Activated CD4-positive, alpha-beta T cell treated with anti-CD3 and anti-CD28 coated beads, Interleukin-2, amount 10 ng/mL, durations not matched to agents 7 days and 5 days (primary cell): ENCODE results near the gene GSS. TPM values are rescaled to one million over a fixed set of nuclear protein-coding genes. Genes with fewer than 3 reads are reported as not detected.

ENCODE experiments used
- CTCF ChIA-PET: fragments of 350-600 bp; sonication (Branson Sonifier 250); formaldehyde crosslinking; loops from one replicate; lab custom pipeline; 2021; ENCODE audit warnings: antibody characterized with exemption; lab: Charles Lee
- POLR2A ChIA-PET: fragments of 350-600 bp; sonication (Branson Sonifier 250); formaldehyde crosslinking; loops from one replicate; lab custom pipeline; 2021; ENCODE audit warnings: antibody characterized with exemption; lab: Charles Lee
- DNase-seq: peaks from one replicate; pipeline ENCODE4 v3.0.0-alpha.2; 2020
- H3K27ac Mint-ChIP-seq: one replicate; pipeline ENCODE4 v1.8.0; 2021; ENCODE audit warnings: mild to moderate bottlenecking, moderate library complexity, mixed read lengths
- H3K27me3 Mint-ChIP-seq: one replicate; pipeline ENCODE4 v1.8.0; 2021; ENCODE audit warnings: mixed read lengths
- H3K36me3 Mint-ChIP-seq: one replicate; pipeline ENCODE4 v1.8.0; 2021; ENCODE audit warnings: low read depth, mixed read lengths
- H3K4me1 Mint-ChIP-seq: one replicate; pipeline ENCODE4 v1.8.0; 2021; ENCODE audit warnings: mixed read lengths
- H3K4me3 Mint-ChIP-seq: one replicate; pipeline ENCODE4 v1.8.0; 2021; ENCODE audit warnings: mild to moderate bottlenecking, moderate library complexity, mixed read lengths
- H3K9me3 Mint-ChIP-seq: one replicate; pipeline ENCODE4 v1.8.0; 2021; ENCODE audit warnings: mixed read lengths
- total RNA-seq, 2 experiments: library from RNA; stranded (reverse); gene quantifications; one replicate each; pipeline ENCODE4 v1.2.3, GENCODE V29; 2021

Gene GSS
- total RNA-seq, 2 experiments from 2014 or later = 48.7 to 49.1 TPM

DNA sequence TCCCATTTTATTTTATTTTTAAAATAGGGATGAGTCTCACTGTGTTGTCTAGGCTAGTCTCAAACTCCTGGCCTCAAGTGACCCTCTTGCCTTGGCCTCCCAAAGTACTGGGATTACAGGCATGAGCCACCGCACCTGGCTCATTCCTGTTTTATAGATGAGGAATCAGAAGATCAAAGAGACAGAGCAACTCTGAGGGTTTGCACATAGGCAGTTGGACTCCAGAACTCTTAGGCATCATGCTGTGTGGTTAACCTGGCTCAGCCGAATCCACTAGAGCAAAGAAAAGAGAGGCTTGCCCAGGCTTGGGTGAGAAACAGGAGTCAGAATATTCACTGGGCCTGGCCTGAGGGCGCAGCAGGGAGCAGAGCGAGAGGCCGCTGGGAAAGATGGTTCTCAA is 9.4 kb upstream of the GSS start:
- ChIA-PET CTCF (no interaction called here), POLR2A (no interaction called here)
- no peak for DNase-seq
- H3K36me3 Mint-ChIP-seq = no peaks in the 10 kb centered on the region
- no peaks in the 10 kb centered on the region for H3K27me3 Mint-ChIP-seq
- H3K9me3 Mint-ChIP-seq = no peaks in the 10 kb centered on the region
- H3K4me3 Mint-ChIP-seq = no peak overlapping the region
- peaks cover 4% of the 10 kb centered on the region for H3K4me1 Mint-ChIP-seq
- no peak overlapping the region for H3K27ac Mint-ChIP-seq

DNA sequence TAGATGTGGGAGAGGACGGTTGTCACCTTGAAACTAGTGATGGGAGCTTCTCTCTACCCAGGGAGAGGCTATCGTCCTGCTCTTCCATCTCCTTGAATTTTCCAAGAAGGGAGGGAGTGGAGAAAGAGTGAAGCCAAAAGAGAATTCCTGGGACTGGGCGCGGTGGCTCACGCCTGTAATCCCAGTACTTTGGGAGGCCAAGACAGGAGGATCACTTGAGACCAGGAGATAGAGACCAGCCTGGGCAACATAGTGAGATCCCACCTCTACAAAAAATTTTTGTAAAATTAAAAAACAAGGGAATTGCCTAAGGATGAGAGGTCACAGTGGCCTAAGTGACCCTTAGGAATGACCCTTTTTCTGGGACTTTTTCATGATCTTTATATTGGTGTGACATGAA is 8.9 kb upstream of the GSS start:
- Mint-ChIP-seq H3K9me3 (no peaks in the 10 kb centered on the region), H3K27ac (no peak overlapping the region), H3K4me1 (peaks cover 4% of the 10 kb centered on the region), H3K36me3 (no peaks in the 10 kb centered on the region), H3K27me3 (no peaks in the 10 kb centered on the region), H3K4me3 (no peak overlapping the region)
- DNase-seq = no peak
- ChIA-PET POLR2A (no interaction called here), CTCF (no interaction called here)

DNA sequence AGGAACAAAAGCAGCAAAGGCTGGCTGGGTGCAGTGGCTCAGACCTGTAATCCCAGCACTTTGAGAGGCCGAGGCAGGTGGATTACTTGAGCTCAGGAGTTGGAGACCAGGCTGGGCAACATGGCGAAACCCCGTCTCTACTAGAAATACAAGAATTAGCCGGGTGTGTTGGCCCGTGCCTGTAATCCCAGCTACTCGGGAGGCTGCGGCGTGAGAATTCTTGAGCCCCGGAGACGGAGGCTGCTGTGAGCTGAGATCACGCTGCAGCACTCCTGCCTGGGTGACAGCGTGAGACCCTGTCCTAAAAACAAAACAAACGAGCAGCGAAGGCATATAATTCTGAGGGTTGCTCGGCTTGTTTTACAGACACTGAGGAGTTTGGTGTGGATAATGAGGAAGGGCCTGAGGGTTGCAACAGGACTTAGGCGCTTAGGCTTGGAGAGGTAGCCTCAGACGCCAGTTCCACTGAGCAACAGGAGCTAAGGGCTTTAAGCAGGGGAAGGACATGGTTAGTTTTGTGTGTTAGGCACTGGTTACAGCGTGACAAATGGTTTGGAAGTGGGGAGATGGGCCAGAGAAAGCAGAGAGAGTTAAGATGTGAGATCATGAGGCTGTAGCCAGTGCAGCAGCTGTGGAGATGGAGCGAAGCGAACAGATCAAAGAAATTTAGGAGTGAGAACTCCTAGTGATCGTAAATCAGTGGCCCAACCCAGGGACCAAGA is 1.3 kb upstream of the GSS start:
- ChIA-PET CTCF (interaction anchor here (0.9 to 2.1 kb wide), 5 partner anchors 16 to 85 kb away, joined by 3 to 6 read pairs (median 4); partner anchors contain the start of gene GGT7), POLR2A (no interaction called here)
- Mint-ChIP-seq H3K9me3 (no peaks in the 10 kb centered on the region), H3K4me1 (peaks cover 34% of the 10 kb centered on the region), H3K27me3 (no peaks in the 10 kb centered on the region), H3K27ac (peak overlapping the region; percentile 94), H3K36me3 (peaks cover 3% of the 10 kb centered on the region), H3K4me3 (peak overlapping the region; percentile 96)
- DNase-seq = no peak

DNA sequence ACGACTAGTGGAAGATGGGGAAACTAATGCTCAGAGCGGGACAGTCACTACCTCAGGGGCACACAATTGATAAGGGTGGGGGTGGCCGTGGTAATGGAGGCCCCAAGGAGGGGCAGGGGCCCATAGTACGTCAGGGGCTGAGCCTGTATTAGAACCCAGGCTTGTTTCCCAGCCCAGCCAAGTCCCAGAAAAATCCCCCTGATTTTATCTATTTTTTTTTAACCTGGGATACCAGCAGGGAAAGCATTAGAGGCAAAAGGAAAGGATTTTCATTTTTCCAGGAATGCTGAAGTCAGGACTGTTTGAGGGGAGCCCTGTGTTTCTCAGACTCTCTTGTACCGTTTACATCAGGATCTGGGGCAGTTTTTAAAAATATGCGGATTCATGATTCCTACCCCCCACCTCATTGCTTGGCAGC is 444 bp upstream of the GSS start:
- peak overlapping the region; percentile 94 for H3K27ac Mint-ChIP-seq
- DNase-seq = no peak
- H3K36me3 Mint-ChIP-seq = peaks cover 3% of the 10 kb centered on the region
- POLR2A ChIA-PET = no interaction called here
- CTCF ChIA-PET = interaction anchor here (0.8 to 2.1 kb wide), 10 partner anchors 14 to 104 kb away, joined by 3 to 19 read pairs (median 4); partner anchors contain the start of genes ACSS2 and GGT7
- no peaks in the 10 kb centered on the region for H3K27me3 Mint-ChIP-seq
- peaks cover 34% of the 10 kb centered on the region for H3K4me1 Mint-ChIP-seq
- peak overlapping the region; percentile 96 for H3K4me3 Mint-ChIP-seq
- H3K9me3 Mint-ChIP-seq = no peaks in the 10 kb centered on the region

DNA sequence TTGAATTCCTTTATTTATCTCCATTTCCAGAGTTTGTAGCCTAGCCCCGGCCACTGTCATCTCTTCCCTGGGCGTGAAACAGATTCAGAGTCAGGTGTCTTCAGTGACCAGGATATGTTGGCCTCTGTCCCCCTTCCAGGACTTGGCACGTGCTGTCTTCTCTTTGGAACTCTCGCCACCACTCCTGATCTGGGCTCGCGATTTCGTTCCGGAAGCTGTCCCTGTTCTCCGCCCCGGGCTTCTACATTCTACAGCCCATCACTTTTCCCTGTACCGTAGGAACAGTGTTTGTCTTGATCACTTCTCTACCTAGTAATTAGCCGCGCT is 739 bp downstream of the GSS start:
- Mint-ChIP-seq H3K4me3 (peak overlapping the region; percentile 96), H3K9me3 (no peaks in the 10 kb centered on the region), H3K27me3 (no peaks in the 10 kb centered on the region), H3K27ac (peak overlapping the region; percentile 94), H3K36me3 (peaks cover 7% of the 10 kb centered on the region), H3K4me1 (peaks cover 31% of the 10 kb centered on the region)
- POLR2A ChIA-PET = interaction anchor here (0.6 kb wide), 1 partner anchor 38 kb away, joined by 5 read pairs; no protein-coding TSS in a partner anchor
- DNase-seq = no peak
- CTCF ChIA-PET = interaction anchor here (1.5 to 2.1 kb wide), 2 partner anchors 80 to 82 kb away, joined by 6 to 19 read pairs; partner anchors contain the start of genes ACSS2 and GGT7

DNA sequence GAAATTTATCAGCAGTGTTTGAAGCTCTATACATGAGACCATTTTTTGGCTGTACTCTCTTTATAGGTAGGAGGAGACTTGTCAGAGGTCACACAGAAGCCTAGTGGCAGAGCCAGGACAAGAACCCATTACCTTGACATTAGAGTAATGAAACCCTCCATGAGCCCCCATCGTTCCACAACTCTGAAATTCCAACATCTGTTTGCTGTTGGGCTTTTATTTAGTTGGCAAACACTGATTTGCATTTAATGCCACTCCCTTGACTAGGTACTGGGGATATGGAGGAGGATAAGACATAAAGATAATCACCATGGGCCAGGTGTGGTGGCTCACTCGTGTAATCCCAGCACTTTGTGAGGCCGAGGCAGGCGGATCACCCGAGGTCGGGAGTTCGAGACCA is 1.6 kb downstream of the GSS start:
- ChIA-PET CTCF (interaction anchor here (0.6 kb wide), 1 partner anchor 8 kb away, joined by 3 read pairs; no protein-coding TSS in a partner anchor), POLR2A (interaction anchor here (0.7 kb wide), 1 partner anchor 80 kb away, joined by 3 read pairs; no protein-coding TSS in a partner anchor)
- no peak for DNase-seq
- Mint-ChIP-seq H3K36me3 (peaks cover 13% of the 10 kb centered on the region), H3K9me3 (no peaks in the 10 kb centered on the region), H3K4me1 (peaks cover 32% of the 10 kb centered on the region), H3K27ac (no peak overlapping the region), H3K27me3 (no peaks in the 10 kb centered on the region), H3K4me3 (peak overlapping the region; percentile 26)

DNA sequence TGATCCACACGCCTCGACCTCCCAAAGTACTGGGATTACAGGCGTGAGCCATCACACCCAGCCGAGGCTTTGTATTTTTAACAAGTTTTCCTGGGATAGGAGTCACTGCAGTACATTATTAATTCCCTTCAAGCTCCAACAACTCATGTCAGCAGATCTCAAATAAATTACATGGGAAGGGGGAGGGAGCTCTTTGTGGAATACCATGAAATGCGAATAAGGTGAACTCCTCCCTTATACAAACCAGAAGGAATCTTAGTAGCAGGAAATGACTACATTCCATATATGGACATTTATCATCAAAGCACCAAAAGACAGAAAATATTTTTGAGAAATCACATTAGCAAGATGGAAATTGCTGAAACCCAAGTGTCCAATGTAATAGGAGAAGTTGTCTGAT is 2.9 kb downstream of the GSS start:
- no peak overlapping the region for H3K27ac Mint-ChIP-seq
- no peaks in the 10 kb centered on the region for H3K27me3 Mint-ChIP-seq
- no peak for DNase-seq
- CTCF ChIA-PET = interaction anchor here (3.3 kb wide), 1 partner anchor 79 kb away, joined by 17 read pairs; the partner anchor contains the start of gene GGT7
- no peak overlapping the region for H3K4me3 Mint-ChIP-seq
- POLR2A ChIA-PET = no interaction called here
- no peaks in the 10 kb centered on the region for H3K9me3 Mint-ChIP-seq
- peaks cover 13% of the 10 kb centered on the region for H3K36me3 Mint-ChIP-seq
- peaks cover 32% of the 10 kb centered on the region for H3K4me1 Mint-ChIP-seq

DNA sequence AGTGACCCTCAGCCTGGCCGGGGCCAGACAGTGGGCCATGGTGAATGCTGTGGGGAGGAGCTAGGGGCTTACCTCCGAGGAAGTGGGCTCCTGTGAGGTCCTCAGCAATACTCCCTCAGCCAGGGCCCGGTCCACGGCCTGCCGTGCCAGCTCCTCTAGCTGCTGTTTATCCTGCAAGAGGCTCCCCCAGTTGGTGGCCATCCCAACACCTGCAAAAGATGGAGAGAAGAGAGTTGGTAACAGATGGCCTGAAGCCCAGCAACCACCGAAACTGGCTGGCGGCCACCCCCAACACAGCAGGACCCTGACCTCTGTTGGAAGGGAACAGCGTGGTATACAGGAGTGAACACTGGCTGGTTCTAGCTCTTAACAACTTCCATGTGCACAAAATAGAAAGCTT is 4.0 kb downstream of the GSS start:
- CTCF ChIA-PET = interaction anchor here (0.6 to 3.3 kb wide), 4 partner anchors 11 to 470 kb away, joined by 3 to 17 read pairs (median 3); partner anchors contain the start of gene GGT7
- no peak for DNase-seq
- H3K27me3 Mint-ChIP-seq = no peaks in the 10 kb centered on the region
- H3K4me3 Mint-ChIP-seq = no peak overlapping the region
- H3K4me1 Mint-ChIP-seq = peaks cover 32% of the 10 kb centered on the region
- POLR2A ChIA-PET = no interaction called here
- no peak overlapping the region for H3K27ac Mint-ChIP-seq
- peaks cover 13% of the 10 kb centered on the region for H3K36me3 Mint-ChIP-seq
- H3K9me3 Mint-ChIP-seq = no peaks in the 10 kb centered on the region

DNA sequence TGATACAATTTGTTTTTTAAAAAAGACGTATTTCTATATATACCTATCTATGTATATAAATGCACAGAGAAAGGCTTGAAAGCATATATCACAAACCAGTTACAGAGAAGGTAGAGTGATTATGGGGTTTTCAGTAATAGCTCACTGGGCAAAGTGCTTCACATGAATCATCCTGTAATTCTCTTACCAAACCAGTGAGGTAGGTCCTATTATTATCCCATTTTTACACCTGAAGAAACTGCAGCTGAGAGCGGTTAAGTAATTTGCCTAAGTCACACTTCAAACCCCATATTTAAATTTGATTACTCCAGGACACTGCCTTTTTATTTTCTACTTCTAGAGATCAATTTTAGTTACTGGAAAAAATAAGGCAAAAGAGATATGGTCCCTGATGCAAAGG is 4.4 kb downstream of the GSS start:
- no peak overlapping the region for H3K27ac Mint-ChIP-seq
- POLR2A ChIA-PET = no interaction called here
- no peaks in the 10 kb centered on the region for H3K27me3 Mint-ChIP-seq
- H3K36me3 Mint-ChIP-seq = peaks cover 13% of the 10 kb centered on the region
- H3K4me3 Mint-ChIP-seq = no peak overlapping the region
- no peaks in the 10 kb centered on the region for H3K9me3 Mint-ChIP-seq
- DNase-seq = no peak
- peaks cover 28% of the 10 kb centered on the region for H3K4me1 Mint-ChIP-seq
- CTCF ChIA-PET = interaction anchor here (1.5 to 3.3 kb wide), 2 partner anchors 19 to 77 kb away, joined by 3 to 17 read pairs; partner anchors contain the start of gene GGT7

DNA sequence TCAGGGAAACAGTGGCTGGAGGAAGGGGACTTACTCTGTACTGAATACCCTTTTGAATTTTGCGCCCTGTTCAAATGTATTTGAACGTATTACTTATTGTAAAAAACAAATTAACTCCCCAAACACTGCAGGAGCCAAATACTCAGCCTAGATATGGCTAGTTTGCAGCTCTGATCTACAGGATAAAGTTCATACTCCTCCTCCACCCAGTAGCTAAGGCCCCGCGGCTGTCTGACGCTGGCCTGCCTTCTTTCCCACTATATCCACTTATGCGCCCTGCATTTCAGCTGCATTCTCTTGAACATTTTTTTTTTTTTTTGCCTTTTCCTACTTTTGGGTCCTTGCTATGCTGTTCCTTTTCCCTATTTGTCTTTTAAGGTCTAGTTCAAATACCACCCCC is 6.5 kb downstream of the GSS start:
- POLR2A ChIA-PET = no interaction called here
- H3K36me3 Mint-ChIP-seq = peaks cover 17% of the 10 kb centered on the region
- CTCF ChIA-PET = no interaction called here
- no peaks in the 10 kb centered on the region for H3K9me3 Mint-ChIP-seq
- peaks cover 11% of the 10 kb centered on the region for H3K4me1 Mint-ChIP-seq
- no peak for DNase-seq
- no peak overlapping the region for H3K27ac Mint-ChIP-seq
- H3K27me3 Mint-ChIP-seq = no peaks in the 10 kb centered on the region
- H3K4me3 Mint-ChIP-seq = no peak overlapping the region

DNA sequence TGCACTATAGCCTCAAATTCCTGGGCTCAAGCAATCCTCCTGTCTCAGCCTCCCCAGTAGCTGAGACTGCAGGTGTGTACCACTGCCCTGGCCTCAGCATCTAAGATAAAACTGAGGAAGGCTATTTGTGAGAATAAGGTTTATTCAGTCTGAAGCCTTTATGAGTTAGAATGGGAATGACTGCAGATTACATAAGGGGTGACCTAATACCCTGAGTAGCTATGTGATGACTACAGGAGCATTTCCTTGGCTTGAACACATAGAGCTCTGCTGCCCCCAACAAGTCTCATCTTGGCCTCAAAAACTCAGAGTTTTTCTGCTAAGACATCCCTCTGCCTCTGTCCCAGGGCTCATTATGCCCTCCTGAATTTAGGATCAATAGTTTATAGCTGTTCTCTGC is 7.6 kb downstream of the GSS start:
- Mint-ChIP-seq H3K4me1 (peaks cover 5% of the 10 kb centered on the region), H3K9me3 (no peaks in the 10 kb centered on the region), H3K36me3 (peaks cover 22% of the 10 kb centered on the region), H3K27ac (no peak overlapping the region), H3K27me3 (no peaks in the 10 kb centered on the region), H3K4me3 (no peak overlapping the region)
- POLR2A ChIA-PET = no interaction called here
- no peak for DNase-seq
- CTCF ChIA-PET = no interaction called here

DNA sequence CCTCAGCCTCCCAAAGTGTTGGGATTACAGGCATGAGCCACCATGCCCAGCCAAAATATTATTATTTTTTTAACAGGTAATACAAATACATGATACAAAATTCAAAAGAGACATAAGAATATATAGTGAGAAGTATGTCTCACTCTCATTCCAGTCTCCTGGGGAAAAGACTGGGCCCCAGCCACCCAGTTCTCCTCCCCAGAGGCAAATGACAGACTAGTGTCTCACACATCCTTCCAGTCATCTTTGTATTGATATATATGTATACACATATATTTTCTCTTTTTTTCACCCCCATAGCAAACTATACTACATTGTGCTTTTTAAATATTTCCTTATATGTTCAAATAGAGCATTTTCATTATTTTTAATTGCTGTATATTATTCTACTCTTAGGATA is 8.3 kb downstream of the GSS start:
- ChIA-PET POLR2A (no interaction called here), CTCF (no interaction called here)
- Mint-ChIP-seq H3K36me3 (peaks cover 27% of the 10 kb centered on the region), H3K4me3 (no peak overlapping the region), H3K27me3 (no peaks in the 10 kb centered on the region), H3K27ac (no peak overlapping the region), H3K9me3 (no peaks in the 10 kb centered on the region), H3K4me1 (peaks cover 1% of the 10 kb centered on the region)
- no peak for DNase-seq

DNA sequence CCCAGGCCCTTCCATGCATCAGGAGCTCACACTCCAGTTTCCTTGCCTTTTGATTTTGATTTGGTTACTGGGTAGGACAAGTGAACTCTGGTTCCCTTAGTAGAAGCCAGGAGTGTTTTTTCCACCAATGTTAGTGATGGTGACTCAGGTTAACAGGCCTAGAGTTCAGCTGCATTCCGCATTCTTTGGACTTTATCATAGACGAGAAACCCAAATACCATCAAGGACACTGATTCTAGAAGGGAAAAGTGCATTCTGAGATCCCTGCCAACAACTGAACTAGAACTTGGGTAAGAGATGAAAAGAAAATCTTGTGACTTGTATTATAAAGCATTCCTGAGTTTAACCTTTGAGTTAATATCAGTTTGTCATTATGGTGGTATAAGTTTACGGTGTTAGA is 8.9 kb downstream of the GSS start:
- POLR2A ChIA-PET = no interaction called here
- H3K36me3 Mint-ChIP-seq = peaks cover 27% of the 10 kb centered on the region
- no peaks in the 10 kb centered on the region for H3K9me3 Mint-ChIP-seq
- DNase-seq = no peak
- H3K4me3 Mint-ChIP-seq = no peak overlapping the region
- CTCF ChIA-PET = interaction anchor here (0.5 kb wide), 1 partner anchor 46 kb away, joined by 3 read pairs; no protein-coding TSS in a partner anchor
- no peaks in the 10 kb centered on the region for H3K27me3 Mint-ChIP-seq
- peaks cover 1% of the 10 kb centered on the region for H3K4me1 Mint-ChIP-seq
- no peak overlapping the region for H3K27ac Mint-ChIP-seq
